Heart left ventricle (tissue), 13 donors: ENCODE data around the gene FBXO21.

Source experiments
- CTCF ChIP-seq, 12 donors: fragments of 200-600 bp; sonication (generic) in 4 of 12; IDR thresholded peaks; one replicate each; pipeline versions ENCODE4 v1.5.0 to v1.8.0; 2018 to 2022; ENCODE audit warnings: antibody characterized with exemption in 12 of 12, mild to moderate bottlenecking in 5 of 12
- POLR2A ChIP-seq, 2 donors: fragments of 450-650 bp; IDR thresholded peaks; one replicate each; pipeline ENCODE4 v1.6.1; 2017; ENCODE audit warnings: antibody characterized with exemption in 2 of 2, mild to moderate bottlenecking in 2 of 2, moderate library complexity in 2 of 2
- donor health status: ischemic (EF 13 %, LVEDD 7.1; RV severe dilation, severe dysfunction).
- donor health status: DM: no; HTN: yes; CAD: no.
- donor health status: DM: no; HTN: no; CAD: no.
- donor health status: ischemic (EF 25% LVEDD 6.9; RV normal size, moderate dysfunction).
- donor health status: ischemic (EF 25% LVEDD 5.7; RV mildly dilated, moderate dysfunction).
- donor health status: ischemic (EF 35%, LVEDD 5.7; RV mildly dilated, moderate dysfunction).
- donor health status: nonischemic (EF 11% LVEDD 7.7; RV severe dilation, severe dysfunction).
- donor health status: DM: yes; HTN: yes; CAD: no.
- donor health status: PGD.
- donor health status: ischemic (EF 29% LVEDD 5.4; RV normal size, mild dysfunction).
- donor health status: nonischemic (EF 23%, LVEDD 6.1; RV moderate dilation, normal function).

DNA sequence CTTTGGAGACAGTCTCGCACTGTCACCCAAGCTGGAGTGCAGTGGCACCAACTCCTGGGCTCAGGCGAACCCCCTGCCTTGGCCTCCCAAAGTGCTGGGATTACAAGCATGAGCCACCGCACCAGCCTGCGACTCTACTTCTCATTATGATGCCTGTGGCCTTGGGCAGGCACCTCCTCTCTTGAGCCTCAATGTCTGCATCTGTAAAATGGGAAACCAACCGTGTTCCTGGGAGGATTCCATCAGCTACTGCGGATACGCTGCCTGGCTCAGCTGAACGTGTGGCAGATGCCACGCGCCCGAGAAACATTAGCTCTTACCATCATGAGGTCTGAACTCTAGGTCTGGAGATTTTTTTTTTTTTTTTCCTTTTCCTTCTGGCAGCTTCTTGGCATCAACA, 96.8 kb downstream of the FBXO21 start:
- TF ChIP-seq CTCF (IDR thresholded peaks at IDR 0.05) (no peak), POLR2A (IDR thresholded peaks at IDR 0.05) (no peak)
